Measurements from ENCODE around the gene ZNF365.
"Not testable (repeated sequence)": the region's sequence is repeated elsewhere in the genome, so short reads cannot be mapped to it uniquely, and the experiment has no call there.

The ZNF365 gene

GRCh38 chr10:62377966-62378365 lies 3.8 kb downstream of the ZNF365 start:
- no peak overlapping the region for H3K9ac ChIP-seq (ENCODE audit: low read length in 2 of 2)
- H3K9me3 ChIP-seq (ENCODE audit: control insufficient read depth in 2 of 2, low read length in 2 of 2) = no peaks in the 10 kb centered on the region

DNA sequence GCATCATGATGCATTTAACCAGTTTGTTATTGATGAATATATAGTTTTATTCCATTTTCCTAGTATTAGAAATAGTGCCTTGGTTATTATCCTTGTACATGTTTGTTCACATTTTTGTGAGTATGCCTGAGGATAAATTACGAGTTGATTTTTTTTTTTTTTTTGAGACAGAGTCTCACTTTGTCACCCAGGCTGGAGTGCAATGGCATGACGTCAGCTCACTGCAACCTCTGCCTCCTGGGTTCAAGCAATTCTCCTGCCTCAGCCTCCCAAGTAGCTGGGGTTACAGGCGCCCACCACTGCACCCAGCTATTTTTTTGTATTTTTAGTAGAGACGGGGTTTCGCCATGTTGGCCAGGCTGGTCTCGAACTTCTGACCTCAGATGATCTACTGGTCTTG lies 4.7 kb downstream of the ZNF365 start:
- not testable (repeated sequence) for H3K4me3 ChIP-seq (ENCODE audit: low read length in 2 of 2); H3K9ac ChIP-seq (ENCODE audit: low read length in 2 of 2); H3K9me3 ChIP-seq (ENCODE audit: control insufficient read depth in 2 of 2, low read length in 2 of 2); H3K27me3 ChIP-seq (ENCODE audit: control insufficient read depth in 1 of 2, insufficient read depth in 2 of 2, low read length in 2 of 2); H3K36me3 ChIP-seq (ENCODE audit: control insufficient read depth in 2 of 2, insufficient read depth in 2 of 2, low read length in 2 of 2); H3K27ac ChIP-seq (ENCODE audit: low read length); H3K4me1 ChIP-seq (ENCODE audit: control insufficient read depth, insufficient read depth, low read length)

More at GRCh38 chr10:62377966-62378365, 3.8 kb downstream of the ZNF365 start:
- no peaks in the 10 kb centered on the region for H3K27me3 ChIP-seq (ENCODE audit: control insufficient read depth in 1 of 2, insufficient read depth in 2 of 2, low read length in 2 of 2)
- H3K27ac ChIP-seq (ENCODE audit: low read length) = no peak overlapping the region
- H3K36me3 ChIP-seq (ENCODE audit: control insufficient read depth in 2 of 2, insufficient read depth in 2 of 2, low read length in 2 of 2) = no peaks in the 10 kb centered on the region
- peaks cover 10% of the 10 kb centered on the region for H3K4me1 ChIP-seq (ENCODE audit: control insufficient read depth, insufficient read depth, low read length)
- H3K4me3 ChIP-seq (ENCODE audit: low read length in 2 of 2) = no peak overlapping the region

- Histone ChIP-seq H3K4me3 (ENCODE audit: low read length in 2 of 2) (no peak overlapping the region), H3K9ac (ENCODE audit: low read length in 2 of 2) (no peak overlapping the region), H3K27me3 (ENCODE audit: control insufficient read depth in 1 of 2, insufficient read depth in 2 of 2, low read length in 2 of 2) (no peaks in the 10 kb centered on the region)
These were observed 5.2 kb downstream of the ZNF365 start for GRCh38 chr10:62379394-62379793.

DNA sequence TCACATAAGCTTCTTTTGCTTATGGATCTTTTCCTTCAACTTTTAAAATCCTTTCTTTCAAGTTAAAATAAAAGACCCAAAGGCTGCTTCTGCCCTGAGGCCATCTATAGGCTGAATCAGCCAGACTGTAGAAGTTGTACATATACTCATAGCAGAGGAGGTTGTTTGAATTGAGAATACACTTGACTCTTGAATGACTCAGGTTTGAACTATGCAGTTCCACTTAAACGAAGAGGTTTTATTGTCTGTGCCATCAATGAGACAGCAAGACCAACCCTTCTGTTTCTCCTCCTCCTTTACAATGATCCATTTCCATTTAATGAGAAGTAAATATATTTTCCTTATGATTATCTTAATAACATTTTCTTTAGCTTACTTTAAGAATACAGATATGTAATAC lies 5.8 kb downstream of the ZNF365 start:
- no peak overlapping the region for H3K9ac ChIP-seq (ENCODE audit: low read length in 2 of 2)
- no peaks in the 10 kb centered on the region for H3K36me3 ChIP-seq (ENCODE audit: control insufficient read depth in 2 of 2, insufficient read depth in 2 of 2, low read length in 2 of 2)
- H3K4me3 ChIP-seq (ENCODE audit: low read length in 2 of 2) = no peak overlapping the region
- no peak overlapping the region for H3K27ac ChIP-seq (ENCODE audit: low read length)
- H3K27me3 ChIP-seq (ENCODE audit: control insufficient read depth in 1 of 2, insufficient read depth in 2 of 2, low read length in 2 of 2) = no peaks in the 10 kb centered on the region
- no peaks in the 10 kb centered on the region for H3K4me1 ChIP-seq (ENCODE audit: control insufficient read depth, insufficient read depth, low read length)
- H3K9me3 ChIP-seq (ENCODE audit: control insufficient read depth in 2 of 2, low read length in 2 of 2) = no peaks in the 10 kb centered on the region

More at GRCh38 chr10:62379394-62379793, 5.2 kb downstream of the ZNF365 start:
- Histone ChIP-seq H3K9me3 (ENCODE audit: control insufficient read depth in 2 of 2, low read length in 2 of 2) (no peaks in the 10 kb centered on the region), H3K36me3 (ENCODE audit: control insufficient read depth in 2 of 2, insufficient read depth in 2 of 2, low read length in 2 of 2) (no peaks in the 10 kb centered on the region), H3K27ac (ENCODE audit: low read length) (no peak overlapping the region), H3K4me1 (ENCODE audit: control insufficient read depth, insufficient read depth, low read length) (peaks cover 3% of the 10 kb centered on the region)

DNA sequence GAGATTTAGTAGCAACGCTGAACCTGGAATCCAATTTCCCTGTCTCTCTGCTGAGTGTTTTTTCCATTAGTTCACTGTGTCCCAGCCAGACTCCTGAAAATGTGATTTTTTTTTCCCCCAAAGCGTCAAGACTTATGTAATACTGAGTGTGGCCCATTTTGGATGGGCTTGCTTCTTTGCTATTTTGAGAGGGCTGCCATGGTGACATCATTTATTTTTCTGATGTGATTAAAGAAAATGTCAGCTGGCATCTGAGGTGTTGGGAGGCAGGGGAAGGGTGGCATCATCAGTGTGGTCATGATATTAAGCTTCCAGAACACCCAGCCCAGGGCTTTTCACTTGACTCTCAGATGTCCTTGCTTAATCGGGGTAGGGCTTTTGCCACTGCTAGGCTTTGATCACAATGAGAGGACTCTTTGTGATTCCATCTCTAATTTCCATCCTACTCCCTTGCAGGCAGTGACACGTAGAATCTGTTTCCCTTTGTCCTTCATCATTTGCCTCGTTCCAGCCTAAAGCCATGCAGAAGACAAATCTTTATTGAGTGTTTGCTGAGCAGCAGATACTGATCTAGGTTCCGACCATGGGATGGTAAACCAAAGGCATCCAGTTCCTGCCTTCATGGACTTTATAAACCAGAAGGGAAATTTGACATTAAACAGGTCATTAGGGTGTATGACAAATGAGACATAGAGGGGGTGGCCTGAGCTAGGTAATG lies 7.4 kb downstream of the ZNF365 start:
- Histone ChIP-seq H3K9ac (ENCODE audit: low read length in 2 of 2) (no peak overlapping the region), H3K27ac (ENCODE audit: low read length) (no peak overlapping the region), H3K4me3 (ENCODE audit: low read length in 2 of 2) (no peak overlapping the region), H3K36me3 (ENCODE audit: control insufficient read depth in 2 of 2, insufficient read depth in 2 of 2, low read length in 2 of 2) (no peaks in the 10 kb centered on the region), H3K27me3 (ENCODE audit: control insufficient read depth in 1 of 2, insufficient read depth in 2 of 2, low read length in 2 of 2) (no peaks in the 10 kb centered on the region), H3K9me3 (ENCODE audit: control insufficient read depth in 2 of 2, low read length in 2 of 2) (no peaks in the 10 kb centered on the region), H3K4me1 (ENCODE audit: control insufficient read depth, insufficient read depth, low read length) (no peaks in the 10 kb centered on the region)

DNA sequence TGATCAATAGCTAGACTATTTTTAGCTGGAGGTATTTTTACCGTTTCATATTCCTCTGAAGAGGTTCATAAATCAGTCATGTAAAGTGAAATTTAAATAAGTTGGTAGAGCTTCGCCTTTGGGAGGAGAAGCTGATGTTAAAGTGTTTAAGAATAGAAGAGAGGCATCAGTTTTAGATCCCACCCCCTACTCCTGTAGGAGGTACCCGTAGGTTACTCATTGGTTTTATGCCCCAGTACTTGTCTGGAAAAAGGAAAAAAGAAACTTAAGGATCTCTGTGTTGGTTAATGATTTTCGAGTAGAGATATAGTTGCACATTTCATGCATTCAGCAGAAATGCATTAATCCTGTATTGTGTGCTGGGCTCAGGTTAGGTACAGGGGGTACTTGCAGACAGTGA lies 8.7 kb downstream of the ZNF365 start:
- no peaks in the 10 kb centered on the region for H3K36me3 ChIP-seq (ENCODE audit: control insufficient read depth in 2 of 2, insufficient read depth in 2 of 2, low read length in 2 of 2)
- no peaks in the 10 kb centered on the region for H3K9me3 ChIP-seq (ENCODE audit: control insufficient read depth in 2 of 2, low read length in 2 of 2)
- H3K4me3 ChIP-seq (ENCODE audit: low read length in 2 of 2) = no peak overlapping the region
- H3K27ac ChIP-seq (ENCODE audit: low read length) = no peak overlapping the region
- no peak overlapping the region for H3K9ac ChIP-seq (ENCODE audit: low read length in 2 of 2)
- H3K27me3 ChIP-seq (ENCODE audit: control insufficient read depth in 1 of 2, insufficient read depth in 2 of 2, low read length in 2 of 2) = no peaks in the 10 kb centered on the region
- H3K4me1 ChIP-seq (ENCODE audit: control insufficient read depth, insufficient read depth, low read length) = no peaks in the 10 kb centered on the region

DNA sequence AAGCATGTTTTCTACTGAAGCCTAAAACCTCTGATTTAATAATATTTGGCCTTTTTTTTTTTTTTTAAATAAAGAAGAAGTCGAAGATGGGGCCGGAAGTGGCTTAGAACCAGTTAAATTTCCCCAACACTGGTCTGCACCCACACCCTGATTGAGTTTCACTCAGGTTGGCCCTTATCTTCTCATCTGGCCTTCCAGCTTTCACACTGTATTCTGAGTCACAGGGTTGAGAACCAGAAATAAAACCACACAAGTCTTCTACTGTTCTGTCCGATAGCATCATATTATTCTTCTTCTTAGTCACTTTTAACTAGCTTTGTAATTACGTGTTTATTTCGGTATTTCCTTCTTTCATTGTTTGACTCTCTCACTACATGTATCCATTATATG lies 9.9 kb downstream of the ZNF365 start:
- H3K9me3 ChIP-seq (ENCODE audit: control insufficient read depth in 2 of 2, low read length in 2 of 2) = no peaks in the 10 kb centered on the region
- H3K27me3 ChIP-seq (ENCODE audit: control insufficient read depth in 1 of 2, insufficient read depth in 2 of 2, low read length in 2 of 2) = no peaks in the 10 kb centered on the region
- no peak overlapping the region for H3K9ac ChIP-seq (ENCODE audit: low read length in 2 of 2)
- no peak overlapping the region for H3K27ac ChIP-seq (ENCODE audit: low read length)
- H3K4me1 ChIP-seq (ENCODE audit: control insufficient read depth, insufficient read depth, low read length) = no peaks in the 10 kb centered on the region
- H3K36me3 ChIP-seq (ENCODE audit: control insufficient read depth in 2 of 2, insufficient read depth in 2 of 2, low read length in 2 of 2) = no peaks in the 10 kb centered on the region
- no peak overlapping the region for H3K4me3 ChIP-seq (ENCODE audit: low read length in 2 of 2)

DNA sequence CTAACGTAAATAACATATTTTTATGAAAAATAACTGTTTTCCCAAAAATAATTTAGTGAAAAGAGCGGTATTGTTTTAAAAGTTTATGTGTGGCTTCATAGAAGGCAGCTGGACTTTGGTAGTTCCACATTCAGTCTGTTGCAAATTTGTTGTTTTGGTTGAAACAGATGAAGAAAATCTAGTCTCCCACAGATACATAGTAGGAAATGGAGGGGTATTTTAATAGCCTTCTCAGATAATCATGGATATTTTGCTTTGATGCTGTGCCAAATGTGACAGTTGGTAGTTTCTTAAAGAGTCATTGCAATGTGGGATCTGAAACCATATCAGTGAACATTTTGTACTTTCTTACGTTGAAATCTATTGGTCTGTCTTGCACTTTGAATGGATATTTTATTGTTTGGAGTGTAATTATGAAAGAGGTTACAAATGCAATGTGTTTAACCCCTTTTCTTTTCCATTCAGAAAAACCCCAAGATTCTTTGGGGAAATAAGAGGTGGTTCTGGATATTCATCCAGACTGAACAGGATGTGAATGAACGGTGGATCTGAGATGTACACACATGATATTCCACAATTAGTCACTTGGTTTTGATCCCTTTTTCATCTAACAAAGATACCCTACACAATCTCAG lies 10.4 kb downstream of the ZNF365 start:
- Histone ChIP-seq H3K4me3 (ENCODE audit: low read length in 2 of 2) (no peak overlapping the region), H3K4me1 (ENCODE audit: control insufficient read depth, insufficient read depth, low read length) (no peaks in the 10 kb centered on the region), H3K9me3 (ENCODE audit: control insufficient read depth in 2 of 2, low read length in 2 of 2) (no peaks in the 10 kb centered on the region), H3K9ac (ENCODE audit: low read length in 2 of 2) (no peak overlapping the region), H3K36me3 (ENCODE audit: control insufficient read depth in 2 of 2, insufficient read depth in 2 of 2, low read length in 2 of 2) (no peaks in the 10 kb centered on the region), H3K27ac (ENCODE audit: low read length) (no peak overlapping the region), H3K27me3 (ENCODE audit: control insufficient read depth in 1 of 2, insufficient read depth in 2 of 2, low read length in 2 of 2) (no peaks in the 10 kb centered on the region)

DNA sequence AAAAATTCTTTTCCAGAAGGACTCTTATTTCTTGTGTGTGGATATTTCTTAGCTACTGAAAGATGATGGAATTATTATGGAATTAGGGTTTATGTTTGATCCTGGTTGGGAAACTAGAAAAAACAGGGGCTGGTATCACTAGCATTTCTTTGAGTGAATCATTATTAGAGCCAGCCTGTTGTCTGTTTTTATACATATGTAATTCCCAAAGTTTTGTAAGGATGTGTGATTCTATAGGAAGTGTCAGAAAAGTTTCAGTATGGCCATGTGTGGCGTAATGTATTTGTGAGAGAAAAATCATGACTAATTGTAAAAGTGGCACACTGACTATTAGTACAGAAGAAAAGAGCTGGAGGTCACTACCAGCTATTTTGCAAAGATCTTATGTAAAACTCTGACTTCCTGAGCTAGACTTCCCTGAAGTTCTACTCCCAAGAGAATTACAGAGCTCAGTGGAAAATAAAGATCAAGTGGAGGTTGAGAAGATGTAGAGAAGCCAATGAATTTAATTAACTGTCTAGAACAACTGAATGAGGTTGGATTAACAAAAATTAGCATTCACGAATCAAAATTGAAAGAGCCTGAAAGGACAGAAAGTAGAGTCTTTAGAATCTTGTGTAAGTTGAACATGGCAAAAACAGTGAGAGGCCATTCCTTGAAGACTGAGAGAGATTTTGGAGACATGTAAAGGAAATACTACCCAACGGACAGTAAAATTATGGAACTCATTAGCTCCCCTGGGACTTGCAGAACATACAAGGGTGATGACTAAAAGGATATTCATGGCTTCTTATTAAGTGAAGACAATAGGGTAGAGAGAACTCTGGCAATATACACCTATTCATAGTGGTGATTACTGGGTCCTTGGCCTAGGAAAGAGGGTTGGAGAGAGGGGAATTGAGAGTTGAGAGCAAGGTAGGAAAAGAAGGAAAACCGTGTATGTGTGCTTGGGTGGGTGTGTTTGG lies 12.5 kb downstream of the ZNF365 start:
- Histone ChIP-seq H3K9me3 (ENCODE audit: control insufficient read depth in 2 of 2, low read length in 2 of 2) (no peaks in the 10 kb centered on the region), H3K4me3 (ENCODE audit: low read length in 2 of 2) (no peak overlapping the region), H3K4me1 (ENCODE audit: control insufficient read depth, insufficient read depth, low read length) (no peaks in the 10 kb centered on the region), H3K9ac (ENCODE audit: low read length in 2 of 2) (no peak overlapping the region), H3K27me3 (ENCODE audit: control insufficient read depth in 1 of 2, insufficient read depth in 2 of 2, low read length in 2 of 2) (no peaks in the 10 kb centered on the region), H3K36me3 (ENCODE audit: control insufficient read depth in 2 of 2, insufficient read depth in 2 of 2, low read length in 2 of 2) (no peaks in the 10 kb centered on the region), H3K27ac (ENCODE audit: low read length) (no peak overlapping the region)

- H3K9ac ChIP-seq (ENCODE audit: low read length in 2 of 2) = no peak overlapping the region
- no peak overlapping the region for H3K27ac ChIP-seq (ENCODE audit: low read length)
- no peak overlapping the region for H3K4me3 ChIP-seq (ENCODE audit: low read length in 2 of 2)
- no peaks in the 10 kb centered on the region for H3K36me3 ChIP-seq (ENCODE audit: control insufficient read depth in 2 of 2, insufficient read depth in 2 of 2, low read length in 2 of 2)
- H3K9me3 ChIP-seq (ENCODE audit: control insufficient read depth in 2 of 2, low read length in 2 of 2) = no peaks in the 10 kb centered on the region
- H3K4me1 ChIP-seq (ENCODE audit: control insufficient read depth, insufficient read depth, low read length) = no peaks in the 10 kb centered on the region
- H3K27me3 ChIP-seq (ENCODE audit: control insufficient read depth in 1 of 2, insufficient read depth in 2 of 2, low read length in 2 of 2) = no peaks in the 10 kb centered on the region
These were observed 14.2 kb downstream of the ZNF365 start for GRCh38 chr10:62388328-62388727.
